Spinal cord (tissue), 10 donors: ENCODE results near the gene MBD3. TPM values are rescaled to one million over a fixed set of nuclear protein-coding genes. Genes with fewer than 3 reads are reported as not detected.

Experiments used
- DNase-seq, 6 donors: peaks; one replicate each; pipeline versions ENCODE4 v3.0.0 to v3.0.0-alpha.2; 2013 to 2015; ENCODE audit warnings: low spot score in 6 of 6, low read depth in 4 of 6
- H3K27ac ChIP-seq: one replicate; pipeline ENCODE4 v1.5.1; 2013; ENCODE audit warnings: low read depth, low read length, control low read depth
- H3K27me3 ChIP-seq: one replicate; pipeline ENCODE4 v1.6.1; 2013; ENCODE audit warnings: low read length; ENCODE audit not compliant: control insufficient read depth, insufficient read depth
- H3K36me3 ChIP-seq: one replicate; pipeline ENCODE4 v1.6.1; 2013; ENCODE audit warnings: low read length; ENCODE audit not compliant: control insufficient read depth, insufficient read depth
- H3K4me1 ChIP-seq: one replicate; pipeline ENCODE4 v1.6.1; 2013; ENCODE audit warnings: low read length; ENCODE audit not compliant: control insufficient read depth, insufficient read depth
- H3K4me3 ChIP-seq: one replicate; pipeline ENCODE4 v1.5.1; 2013; ENCODE audit warnings: low read depth, low read length, control low read depth
- H3K9me3 ChIP-seq: one replicate; pipeline ENCODE4 v1.6.1; 2013; ENCODE audit warnings: low read length; ENCODE audit not compliant: control insufficient read depth, insufficient read depth
- WGBS: methylation state at CpG from one replicate; pipeline ENCODE4 v1.1.5; 2013; ENCODE audit warnings: missing lambda C conversion rate; ENCODE audit not compliant: insufficient coverage; 5-methylcytosine and 5-hydroxymethylcytosine counted together
- polyA plus RNA-seq, 2 donors: library from polyadenylated mRNA; unstranded; fragments of 120-200 nt; gene quantifications; one replicate each; pipeline ENCODE4 v1.2.1, GENCODE V29; 2013; ENCODE audit not compliant: insufficient read length in 2 of 2
- small RNA-seq: library from RNA; depleted of rRNA; stranded (forward); fragments of <200 nt; gene quantifications from one replicate; pipeline ENCODE3, GENCODE V24; 2014; ENCODE audit warnings: low replicate concordance
- total RNA-seq, 2 donors: library from RNA; depleted of rRNA in 1 of 2; stranded (reverse); fragments of 120-200 nt in 1 of 2; fragments of >200 nt in 1 of 2; gene quantifications; one replicate each; pipeline versions ENCODE4 v1.2.3 to v1.2.4, GENCODE V29; 2013 to 2014
- donor health status: healthy.

Gene MBD3
- total and polyA plus RNA-seq, 4 donors: 36.6 to 113 (median 89.0) TPM

DNA sequence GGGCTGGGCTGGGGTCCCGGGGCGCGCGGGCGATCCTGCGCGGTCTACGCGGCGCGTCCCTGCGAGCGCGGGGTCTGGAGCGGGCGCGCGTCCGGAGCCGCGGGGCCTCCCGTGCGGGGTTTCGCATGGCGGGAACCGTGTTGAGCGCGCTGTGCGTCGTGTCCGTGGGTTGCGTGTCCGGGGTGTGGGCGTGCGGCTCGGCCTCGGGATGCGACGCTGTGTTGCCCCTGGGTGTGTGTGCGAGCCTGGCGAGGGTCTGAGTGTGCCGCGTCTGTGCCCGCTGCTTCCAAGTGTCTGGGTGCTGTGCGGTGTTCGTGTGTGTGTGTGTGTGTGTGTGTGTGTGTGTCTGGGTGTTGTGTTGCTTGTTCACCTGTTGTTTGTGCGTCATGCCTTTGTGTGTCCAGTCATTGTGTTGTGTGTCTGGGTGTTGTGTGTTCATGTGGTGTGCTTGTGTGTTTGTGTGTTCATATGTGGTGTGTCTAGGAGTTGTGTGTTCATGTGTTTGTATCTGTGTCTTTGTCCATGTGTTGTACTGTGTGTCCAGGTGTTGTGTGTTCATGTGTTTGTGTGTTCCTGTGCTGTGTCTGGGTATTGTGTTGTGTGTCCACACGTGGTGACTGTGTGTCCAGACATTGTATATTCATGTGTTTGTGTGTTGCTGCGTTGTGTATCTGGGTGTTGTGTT, 68.2 kb downstream of the MBD3 start:
- Histone ChIP-seq H3K4me1 (peaks cover 29% of the 10 kb centered on the region), H3K36me3 (peaks cover 33% of the 10 kb centered on the region), H3K4me3 (no peak overlapping the region), H3K27ac (no peak overlapping the region), H3K27me3 (peaks cover 20% of the 10 kb centered on the region), H3K9me3 (no peaks in the 10 kb centered on the region)
- WGBS: 10% methylated on average over 49 of the region's 49 CpGs
- peak in 1 of 6 donors; percentile 45 for DNase-seq

Small RNA genes within 50 kb of the gene (small RNA-seq; reads per million reads assigned to genes)
- not detected for gene AC005943.2
- not detected for gene RN7SL477P
- not detected for gene RNU6-1223P

Other genes with a start within 250 kb of the MBD3 start
- 10 to 100 TPM; 43.0 to 98.8 TPM for gene NDUFS7, start 209.0 kb downstream of the MBD3 start, total RNA-seq
- 100 to 1,000 TPM; 149 to 164 TPM for gene NDUFS7, start 209.0 kb downstream of the MBD3 start, polyA plus RNA-seq
- gene GAMT, start 191.3 kb downstream of the MBD3 start, total RNA-seq: 10 to 100 TPM; 15.5 to 30.1 TPM
- 10 to 100 TPM; 77.0 to 81.2 TPM for gene GAMT, start 191.3 kb downstream of the MBD3 start, polyA plus RNA-seq
- 10 to 100 TPM; 22.1 to 47.6 TPM for gene DAZAP1, start 185.3 kb downstream of the MBD3 start, total RNA-seq
- gene DAZAP1, start 185.3 kb downstream of the MBD3 start, polyA plus RNA-seq: 10 to 100 TPM; 64.5 to 84.4 TPM
- 100 to 1,000 TPM; 243 to 719 TPM for gene RPS15, start 154.5 kb downstream of the MBD3 start, total RNA-seq
- 100 to 1,000 TPM; 789 to 822 TPM for gene RPS15, start 154.5 kb downstream of the MBD3 start, polyA plus RNA-seq
- 10 to 100 TPM; 46.3 to 82.4 TPM for gene APC2, start 142.7 kb downstream of the MBD3 start, total RNA-seq
- 100 to 1,000 TPM; 168 to 190 TPM for gene APC2, start 142.7 kb downstream of the MBD3 start, polyA plus RNA-seq
- 10 to 100 TPM; 15.6 to 36.1 TPM for gene C19orf25, start 113.7 kb downstream of the MBD3 start, total RNA-seq
- 10 to 100 TPM; 45.2 to 45.6 TPM for gene C19orf25, start 113.7 kb downstream of the MBD3 start, polyA plus RNA-seq
- 1 to 10 TPM; 2.2 to 5.9 TPM for gene PCSK4, start 102.5 kb downstream of the MBD3 start, total RNA-seq
- gene PCSK4, start 102.5 kb downstream of the MBD3 start, polyA plus RNA-seq: 10 to 100 TPM; 12.6 to 14.4 TPM
- 1 to 10 TPM; 3.3 to 4.5 TPM for gene REEP6, start 101.7 kb downstream of the MBD3 start, total RNA-seq
- 10 to 100 TPM; 13.1 to 13.3 TPM for gene REEP6, start 101.7 kb downstream of the MBD3 start, polyA plus RNA-seq
- gene ADAMTSL5, start 79.8 kb downstream of the MBD3 start, total RNA-seq: under 1 TPM; 0.40 to 0.99 TPM
- 1 to 10 TPM in 1 of 2 donors, under 1 TPM in 1; 0.82 to 1.6 TPM for gene ADAMTSL5, start 79.8 kb downstream of the MBD3 start, polyA plus RNA-seq
- gene PLK5, start 68.8 kb downstream of the MBD3 start, total RNA-seq: under 1 TPM; 0.59 to 0.66 TPM
- gene PLK5, start 68.8 kb downstream of the MBD3 start, polyA plus RNA-seq: 1 to 10 TPM; 4.2 to 5.9 TPM
- 10 to 100 TPM; 17.0 to 43.6 TPM for gene MEX3D, start 24.5 kb downstream of the MBD3 start, total RNA-seq
- gene MEX3D, start 24.5 kb downstream of the MBD3 start, polyA plus RNA-seq: 10 to 100 TPM; 33.6 to 35.4 TPM
- 100 to 1,000 TPM in 1 of 2 donors, 10 to 100 TPM in 1; 60.4 to 203 TPM for gene UQCR11, start 12.6 kb upstream of the MBD3 start, total RNA-seq
- gene UQCR11, start 12.6 kb upstream of the MBD3 start, polyA plus RNA-seq: 100 to 1,000 TPM; 179 to 188 TPM
- 10 to 100 TPM; 18.8 to 65.8 TPM for gene TCF3, start 59.8 kb upstream of the MBD3 start, total RNA-seq
- gene TCF3, start 59.8 kb upstream of the MBD3 start, polyA plus RNA-seq: 10 to 100 TPM; 89.2 to 94.7 TPM
- gene ONECUT3, start 160.6 kb upstream of the MBD3 start, total RNA-seq: under 1 TPM in 1 of 2 donors, not detected in 1; 0.06 TPM
- gene ONECUT3, start 160.6 kb upstream of the MBD3 start, polyA plus RNA-seq: under 1 TPM; 0.62 to 0.66 TPM
- gene ATP8B3, start 219.4 kb upstream of the MBD3 start, total RNA-seq: 1 to 10 TPM; 1.1 to 2.1 TPM
- 1 to 10 TPM; 1.0 to 1.7 TPM for gene ATP8B3, start 219.4 kb upstream of the MBD3 start, polyA plus RNA-seq